CD4-positive, alpha-beta T cell treated with Interleukin-15 for 4 hours (primary cell): Measurements from ENCODE around the gene THBS3.
"Not testable (repeated sequence)": the region's sequence is repeated elsewhere in the genome, so short reads cannot be mapped to it uniquely, and the experiment has no call there.

Source experiments
- DNase-seq: peaks from one replicate; pipeline ENCODE4 v3.0.0-alpha.2; 2020; ENCODE audit warnings: low spot score

THBS3 gene

DNA sequence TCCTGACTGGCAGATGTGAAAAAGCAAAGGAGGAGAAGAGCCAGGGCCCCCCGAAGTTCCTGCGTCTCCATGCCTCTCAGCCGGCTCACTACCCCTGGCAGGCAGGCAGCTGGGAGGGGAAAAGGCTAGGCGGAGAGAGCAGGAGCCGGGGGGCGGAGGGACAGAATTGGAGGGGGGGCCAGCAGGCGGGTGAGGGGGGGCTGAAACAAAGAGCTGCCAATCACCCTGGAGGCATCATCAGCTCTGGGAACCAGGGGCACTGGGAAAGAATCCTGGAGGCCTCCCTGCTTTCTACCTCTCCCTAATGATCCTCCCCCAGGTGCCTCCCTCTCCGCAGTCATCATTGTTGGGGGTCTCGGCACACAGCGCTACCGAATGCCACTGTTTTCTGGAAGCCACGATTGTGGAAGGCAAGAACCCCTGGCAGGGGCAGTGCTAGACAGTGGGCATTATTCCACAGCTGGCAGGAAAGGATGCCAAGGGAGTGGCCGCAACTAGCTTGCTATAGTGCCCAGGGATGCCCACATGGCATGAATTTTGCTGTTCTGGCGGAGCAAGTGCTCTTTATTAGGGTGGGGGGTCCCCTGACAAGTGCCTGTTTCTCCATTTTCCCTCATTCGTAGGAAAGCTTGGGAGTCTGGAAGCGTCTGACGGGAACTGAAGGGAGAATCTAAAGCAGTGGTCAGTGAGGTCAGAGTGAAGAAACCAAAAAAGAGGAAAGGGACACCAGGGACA, at the start of gene THBS3:
THBS3 (minus strand) TSS at position 92 of the 735 bp plus-strand sequence; CDS start at position 71, 21 bp downstream.
- DNase-seq, result peak; percentile 19

DNA sequence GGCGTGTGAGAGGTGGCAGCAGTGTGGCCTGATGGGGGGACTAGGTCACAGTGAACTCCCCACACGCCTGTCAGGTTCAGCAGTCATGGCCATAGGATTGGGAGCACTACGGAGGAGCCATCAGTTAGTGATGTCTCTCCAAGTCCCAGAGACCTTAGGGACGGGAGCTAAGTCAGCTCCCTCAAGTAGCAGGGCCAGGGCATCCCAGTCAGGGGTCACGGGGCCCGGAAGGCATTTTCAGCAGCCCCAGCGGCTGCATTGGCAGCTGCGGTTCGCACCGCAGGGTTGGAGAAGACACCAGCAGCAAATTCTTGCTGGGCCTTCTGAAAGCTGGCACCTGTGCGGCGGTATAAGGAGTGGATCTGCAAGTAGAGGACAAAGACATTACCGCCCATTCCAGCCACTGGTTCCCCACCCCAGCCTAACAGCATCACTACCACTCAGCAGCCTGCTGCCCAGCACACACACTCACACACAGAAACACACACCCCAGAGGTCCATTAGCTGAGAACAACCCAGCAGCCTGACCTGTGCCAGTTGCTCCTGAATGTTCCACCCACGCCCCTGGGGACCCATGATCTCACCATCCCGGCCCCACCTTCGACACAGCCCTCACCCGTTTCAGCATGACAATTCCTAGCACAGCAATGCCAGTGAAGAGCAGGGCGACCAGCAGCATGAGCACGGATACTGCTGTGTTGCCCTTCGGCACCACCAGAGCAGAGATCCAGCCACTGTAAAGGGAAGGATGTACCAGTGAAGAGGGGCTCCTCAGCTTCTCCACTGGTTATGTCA, 48.6 kb upstream of the THBS3 start:
- no peak for DNase-seq

DNA sequence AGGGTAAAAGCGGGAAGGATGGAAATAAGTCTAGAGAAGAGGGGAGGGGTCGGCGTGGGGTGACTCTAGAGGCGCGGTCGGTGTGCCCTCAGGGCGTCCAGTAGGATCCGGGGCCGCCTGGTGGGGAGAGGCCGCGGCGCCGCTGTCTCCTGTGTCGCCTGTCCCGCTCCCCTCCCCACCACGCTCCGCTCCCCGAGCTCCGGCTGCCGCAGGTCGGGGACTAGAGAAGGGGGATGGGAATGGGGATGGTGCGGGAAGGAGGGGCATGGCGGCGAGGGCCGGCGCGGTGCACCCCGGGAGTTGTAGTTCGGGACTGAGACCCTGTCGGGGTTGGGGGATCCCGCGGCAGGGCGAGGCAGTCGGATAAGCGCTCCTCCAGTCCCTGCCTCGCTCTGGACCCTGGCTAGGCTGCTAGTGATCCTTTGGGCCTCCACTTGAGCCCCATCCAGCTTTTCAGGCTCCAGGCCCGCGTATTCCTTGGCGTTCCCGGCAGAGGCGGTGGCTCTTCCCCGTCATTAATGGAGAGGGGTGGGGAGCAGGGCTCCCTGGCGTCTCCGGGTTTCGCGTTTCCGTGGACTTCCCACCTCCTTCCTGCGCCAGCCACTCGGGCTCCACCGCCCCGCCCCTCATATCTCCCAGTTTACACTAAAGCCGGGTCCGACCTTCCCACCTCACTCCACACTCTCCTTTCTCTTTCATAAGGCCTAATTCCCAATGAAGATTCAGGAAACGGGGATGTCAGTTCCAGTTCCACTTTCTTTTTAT, 47.7 kb upstream of the THBS3 start, which contains the start of gene ENTREP3:
ENTREP3 (minus strand) TSS at position 241 of the 765 bp plus-strand sequence. CDS start 606 bp downstream, outside the sequence.
- peak; percentile 75 for DNase-seq

DNA sequence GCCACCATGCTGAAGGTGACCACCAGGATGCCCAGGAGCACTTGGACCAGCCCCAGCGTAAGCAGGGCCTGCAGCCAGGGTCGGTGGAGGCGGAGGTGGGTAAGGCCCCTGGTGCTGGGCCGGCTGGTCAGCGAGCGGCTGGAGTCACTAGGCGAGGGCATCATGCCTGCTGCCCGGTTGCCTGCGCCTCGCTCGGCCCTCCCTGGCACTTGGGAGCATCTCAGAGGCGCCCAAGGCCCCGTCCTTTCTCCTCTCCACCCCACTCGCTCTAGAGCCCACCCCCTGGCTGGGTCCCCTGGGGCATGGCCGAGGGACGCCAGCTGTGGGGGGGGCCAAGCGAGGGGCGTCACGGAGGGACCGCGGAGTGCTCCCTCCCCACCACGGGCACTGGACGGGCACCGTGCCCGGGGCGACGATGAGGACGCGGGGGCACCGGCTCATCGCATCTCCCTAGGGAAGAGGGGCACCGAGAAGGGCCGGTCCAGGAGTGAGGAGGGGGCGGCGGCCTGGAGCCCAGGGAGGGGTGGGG, 47.1 kb upstream of the THBS3 start:
- no peak for DNase-seq

DNA sequence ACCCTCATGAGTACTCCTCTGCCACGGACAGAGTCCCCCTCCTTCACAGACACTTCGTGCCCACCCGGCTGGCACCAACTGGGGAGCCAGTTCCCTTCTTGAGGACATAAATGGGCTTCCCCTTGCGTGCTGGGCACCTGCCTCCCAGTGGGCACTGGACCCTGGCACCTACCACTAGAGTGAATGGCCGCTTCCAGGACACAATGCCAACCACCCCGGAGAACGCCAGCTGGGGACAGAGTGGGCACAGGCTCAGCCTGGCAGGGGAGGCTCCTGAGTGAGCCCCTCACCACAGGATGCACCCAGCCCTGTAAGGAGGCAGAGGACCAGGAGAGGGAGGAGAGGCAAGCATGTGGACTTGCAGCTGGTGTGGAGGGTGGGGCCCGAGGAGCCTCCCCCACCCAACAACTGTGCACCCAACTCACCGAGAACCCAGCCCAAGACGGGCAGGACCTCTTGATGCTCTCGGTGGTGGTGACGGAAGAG, 46.6 kb upstream of the THBS3 start:
- DNase-seq, result no peak

DNA sequence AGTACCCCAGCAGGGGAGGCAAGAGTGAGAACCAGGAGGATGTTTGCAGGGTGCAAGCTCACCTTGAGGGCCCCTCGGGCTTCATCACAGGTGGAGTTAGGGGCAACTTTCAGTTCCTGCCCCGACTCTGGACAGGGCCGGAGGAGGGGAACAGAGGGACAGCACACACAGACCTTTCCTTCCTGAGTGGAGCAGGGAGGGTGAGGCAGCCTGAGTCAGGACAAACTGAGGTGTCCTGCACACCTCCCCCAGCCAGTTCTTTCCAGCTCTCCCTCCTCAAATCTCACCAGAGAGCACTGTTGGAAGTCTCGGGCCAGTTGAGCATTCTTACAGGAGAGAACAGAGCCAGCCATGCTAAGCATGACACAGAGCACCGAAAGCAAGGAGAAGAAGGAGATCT, 46.1 kb upstream of the THBS3 start:
- DNase-seq, result no peak

DNA sequence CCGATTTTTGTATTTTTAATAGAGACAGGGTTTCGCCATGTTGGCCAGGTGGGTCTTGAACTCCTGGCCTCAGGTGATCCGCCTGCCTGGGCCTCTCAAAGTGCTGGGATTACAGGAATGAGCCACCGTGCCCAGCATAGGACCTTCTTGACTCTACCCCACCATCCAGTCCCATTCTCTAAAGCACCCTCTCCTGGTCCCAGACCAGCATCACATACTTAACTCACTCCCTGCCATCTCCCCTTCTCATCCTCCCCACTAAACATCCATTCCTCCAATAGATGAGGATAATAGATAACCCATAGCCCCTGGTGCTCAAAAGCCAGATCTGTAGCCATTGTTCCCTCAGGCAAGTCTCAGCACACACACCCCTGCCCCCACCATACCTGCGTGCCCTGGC, 45.5 kb upstream of the THBS3 start:
- no peak for DNase-seq

DNA sequence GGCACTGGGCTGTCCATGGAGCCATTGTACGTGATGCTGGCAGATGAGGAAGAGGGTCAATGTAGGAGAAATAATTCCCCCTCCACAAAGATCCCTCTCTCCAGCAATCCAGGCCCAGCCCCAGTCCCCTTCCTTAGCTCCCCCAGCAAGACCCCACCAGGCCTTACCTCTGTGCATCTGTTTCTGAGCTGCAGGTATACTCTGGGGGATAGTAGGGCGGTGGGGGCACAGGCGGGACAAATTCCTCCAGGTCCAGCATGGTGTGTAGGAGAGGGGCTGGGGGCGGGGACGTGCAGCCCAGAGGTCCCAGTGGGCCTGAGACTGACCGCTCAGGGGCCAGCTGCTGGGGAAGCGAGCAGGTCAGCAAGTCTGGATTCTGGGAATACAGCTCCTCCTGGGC, 43.9 kb upstream of the THBS3 start:
- DNase-seq, result no peak

DNA sequence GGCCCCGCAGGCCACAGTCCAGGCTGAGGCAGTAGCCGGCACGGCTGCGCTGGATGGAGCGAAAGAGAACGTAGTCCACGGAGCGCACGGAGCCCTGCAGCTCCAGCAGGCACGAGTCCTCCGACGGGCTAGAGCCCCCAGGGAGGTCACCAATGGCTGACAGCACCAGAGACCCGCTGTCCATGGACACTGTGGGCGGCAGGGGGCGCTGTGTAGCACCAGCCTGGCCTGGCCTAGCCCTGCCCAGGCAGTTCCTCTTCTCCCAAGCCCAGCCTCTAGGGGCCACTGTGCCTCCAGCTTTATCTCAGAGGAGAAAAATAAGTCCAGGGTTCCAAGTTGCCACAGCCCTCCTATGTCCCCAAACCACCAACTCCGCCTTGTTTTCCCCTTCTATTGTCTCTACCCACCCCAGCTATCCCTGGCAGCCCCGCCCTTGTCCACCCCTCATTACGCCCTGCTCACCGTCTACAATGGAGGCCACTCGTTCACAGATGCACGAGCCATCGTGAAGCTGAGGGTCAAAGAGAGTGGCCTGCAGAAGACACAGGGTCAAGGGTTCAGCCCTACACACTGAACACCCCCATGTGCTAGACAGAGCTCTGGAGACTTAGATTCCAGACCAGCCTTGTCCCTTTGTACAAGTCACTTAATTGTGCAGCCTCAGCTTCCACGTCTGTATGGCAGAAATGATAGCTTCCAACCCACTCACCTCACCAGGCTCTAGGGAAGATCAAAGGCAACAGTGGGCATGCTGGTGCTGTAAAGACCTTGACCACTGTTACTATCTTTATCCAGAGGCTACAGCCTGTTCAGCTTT, 43.1 kb upstream of the THBS3 start:
- peak; percentile 95 for DNase-seq

DNA sequence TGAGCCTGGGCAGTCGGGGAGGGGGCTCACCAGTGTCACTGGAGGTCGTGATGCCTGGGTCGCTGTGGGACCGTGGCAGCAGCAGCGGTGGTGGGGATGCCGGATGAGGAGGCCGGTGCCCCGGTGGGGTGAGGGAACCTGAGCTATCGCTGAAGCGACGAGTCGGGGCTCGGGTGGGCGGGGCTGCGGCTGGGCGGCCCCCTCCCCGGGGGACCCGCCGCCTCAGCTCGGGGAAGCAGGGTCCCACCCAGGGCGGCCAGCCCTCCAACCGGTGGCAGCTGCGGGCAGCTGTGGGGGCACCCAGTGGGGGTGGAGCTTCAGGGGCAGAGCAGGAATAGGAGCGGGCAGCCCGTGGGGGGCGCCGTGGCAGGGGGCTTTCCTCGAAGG, 42.5 kb upstream of the THBS3 start:
- DNase-seq, result no peak

DNA sequence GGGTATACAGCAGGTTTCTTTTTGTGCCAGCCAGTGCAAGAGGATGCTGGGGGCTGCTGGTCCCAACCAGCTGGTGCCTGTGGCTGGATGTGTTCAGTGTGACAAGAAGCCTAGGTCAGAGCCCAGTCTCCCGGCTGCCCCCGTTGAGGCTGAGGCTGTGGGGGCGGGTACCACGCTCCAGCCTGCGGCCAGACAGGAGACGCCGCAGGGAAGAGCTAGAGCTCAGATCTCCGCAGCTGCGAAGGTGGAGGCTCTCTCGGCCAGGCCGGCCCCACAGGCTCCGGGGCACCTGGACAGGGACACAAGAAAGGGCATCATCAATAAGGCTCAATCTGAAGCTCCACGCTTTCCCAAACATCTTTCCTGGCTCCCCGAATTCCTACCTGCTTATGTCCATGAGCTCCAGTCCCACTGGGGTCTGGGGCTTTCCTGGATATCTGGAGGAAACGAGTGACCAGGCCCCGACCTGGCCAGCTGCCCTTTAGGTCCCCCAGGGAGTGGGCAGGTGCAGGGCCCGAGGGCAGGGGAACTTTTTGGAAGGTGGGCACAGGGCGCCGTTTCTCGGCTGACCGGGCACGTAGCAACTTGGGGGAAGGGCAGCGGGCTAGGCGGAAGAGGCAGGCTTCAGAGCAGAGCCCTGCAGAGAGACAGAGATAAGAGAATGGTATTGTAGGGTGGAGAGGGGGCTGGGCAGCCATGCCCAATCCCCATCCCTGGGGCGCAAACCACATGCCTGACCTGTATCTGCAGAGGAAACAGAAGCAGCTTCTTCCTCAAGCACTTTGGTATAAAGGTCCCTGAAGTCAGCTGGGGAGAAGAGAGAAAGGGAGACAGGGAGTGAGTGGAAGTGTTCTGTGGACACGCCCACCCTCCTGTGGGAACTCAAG, 40.2 kb upstream of the THBS3 start:
- DNase-seq, result no peak

DNA sequence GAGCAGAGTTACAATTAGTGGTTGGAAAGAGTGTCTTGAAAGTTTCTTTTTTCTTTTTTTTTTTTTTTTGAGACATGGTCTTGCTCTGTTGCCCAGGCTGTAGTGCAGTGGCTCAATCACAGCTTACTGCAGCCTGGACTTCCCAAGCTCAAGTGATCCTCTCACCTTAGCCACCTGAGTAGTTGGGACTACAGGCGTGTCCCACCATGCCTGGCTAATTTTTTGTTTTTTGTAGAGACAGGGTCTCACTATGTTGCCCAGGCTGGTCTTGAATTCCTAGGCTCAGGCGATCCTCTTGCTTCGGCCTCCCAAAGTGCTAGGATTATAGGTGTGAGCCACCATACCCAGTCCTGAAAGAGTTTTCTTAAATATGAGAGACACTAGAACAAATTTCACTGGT, 39.1 kb upstream of the THBS3 start:
- not testable (repeated sequence) for DNase-seq

DNA sequence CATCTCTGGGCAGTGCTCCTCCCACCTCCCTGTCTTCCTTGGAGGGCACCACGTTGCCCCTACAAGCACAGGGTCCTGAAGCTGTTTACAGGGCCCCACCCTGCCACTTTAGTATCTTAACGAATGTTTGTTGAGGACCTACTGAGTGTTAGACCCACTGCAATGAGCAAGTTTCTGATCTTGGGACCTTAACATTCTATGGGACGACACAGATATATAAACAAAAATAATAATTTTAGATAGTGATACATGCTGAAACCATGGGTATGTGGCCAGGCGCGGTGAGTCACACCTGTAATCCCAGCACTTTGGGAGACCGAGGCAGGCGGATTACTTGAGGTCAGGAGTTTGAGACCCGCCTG, 37.4 kb upstream of the THBS3 start:
- no peak for DNase-seq

DNA sequence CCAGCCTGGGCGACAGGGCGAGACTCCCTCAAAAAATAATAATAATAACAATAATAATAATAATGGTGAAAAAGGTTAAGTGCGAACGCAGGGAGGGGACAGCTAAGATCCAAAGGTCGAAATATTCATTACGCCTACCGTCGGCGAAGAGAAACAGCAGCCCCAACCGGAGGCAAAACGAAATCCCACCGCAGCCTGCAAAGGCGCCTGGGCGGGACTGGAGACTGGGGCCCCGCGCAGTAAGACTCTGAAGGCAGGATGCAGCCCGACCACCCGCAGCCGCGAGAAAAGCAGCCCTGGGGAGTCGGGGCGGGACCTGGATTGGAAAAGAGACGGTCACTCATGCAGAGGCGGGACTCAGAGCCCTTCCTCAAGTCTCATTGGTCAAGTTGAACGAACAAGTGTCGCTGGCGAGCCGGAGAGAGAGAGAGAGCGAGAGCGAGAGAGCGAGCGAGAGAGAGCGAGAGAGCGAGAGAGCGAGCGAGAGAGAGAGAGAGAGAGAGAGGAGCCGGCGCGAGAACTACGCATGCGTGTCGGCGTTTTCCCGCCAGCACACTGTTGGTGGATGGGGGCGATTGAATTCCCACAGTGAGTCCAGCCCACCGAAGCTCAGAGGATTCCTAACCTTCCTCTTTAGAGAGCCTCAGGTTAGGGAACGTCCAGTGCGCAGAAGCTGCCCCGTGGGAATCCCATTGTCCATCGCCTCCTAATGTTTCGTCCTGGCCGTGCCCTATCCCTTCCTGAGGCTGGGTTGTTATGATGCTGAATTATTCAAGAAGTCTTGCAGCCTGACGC, 36.9 kb upstream of the THBS3 start:
- DNase-seq, result peak; percentile 97

DNA sequence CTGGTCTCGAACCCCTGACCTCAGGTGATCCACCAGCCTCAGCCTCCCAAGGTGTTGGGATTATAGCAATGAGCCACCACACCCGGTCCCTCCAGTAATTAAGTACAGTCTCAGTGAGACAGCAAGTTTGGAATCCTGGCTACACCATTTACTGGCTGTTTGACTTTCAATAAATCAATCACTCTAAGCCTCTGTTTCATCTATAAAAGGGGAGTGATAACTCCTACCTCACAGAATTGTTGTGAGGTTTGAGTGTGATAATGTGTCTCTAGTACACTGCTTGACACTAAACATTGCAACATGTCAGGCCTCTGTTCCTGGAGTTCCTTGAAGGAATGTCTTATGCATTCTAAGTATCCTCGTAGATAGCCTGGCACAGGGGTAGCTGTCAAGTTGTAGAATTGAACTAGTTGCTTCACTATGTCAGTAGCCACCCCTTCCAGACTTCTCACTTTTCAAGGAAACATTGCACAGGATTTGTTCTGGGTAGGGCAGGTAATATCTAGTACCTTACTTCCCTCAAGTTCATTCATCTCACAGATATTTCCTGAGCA, 35.2 kb upstream of the THBS3 start:
- no peak for DNase-seq

DNA sequence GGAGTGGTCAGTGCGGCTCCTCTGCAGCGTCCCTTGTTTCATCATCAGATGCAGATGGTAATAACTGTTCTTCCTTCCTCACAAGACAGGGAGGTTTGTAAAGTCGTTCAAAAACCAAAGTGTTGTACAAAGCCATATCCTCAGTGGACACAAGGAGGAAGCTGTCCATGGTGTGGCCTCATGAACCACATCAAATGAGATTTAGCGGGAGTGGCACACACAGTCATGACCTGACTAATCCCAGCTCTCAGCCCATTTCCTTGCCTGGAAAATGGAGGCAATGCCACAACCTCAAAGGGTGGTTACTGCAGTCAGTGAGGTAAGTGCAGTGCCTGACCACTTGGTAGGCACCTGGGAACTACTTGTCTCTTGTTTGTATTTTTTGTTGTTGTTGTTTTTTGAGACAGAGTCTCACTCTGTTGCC, 34.2 kb upstream of the THBS3 start:
- no peak for DNase-seq

DNA sequence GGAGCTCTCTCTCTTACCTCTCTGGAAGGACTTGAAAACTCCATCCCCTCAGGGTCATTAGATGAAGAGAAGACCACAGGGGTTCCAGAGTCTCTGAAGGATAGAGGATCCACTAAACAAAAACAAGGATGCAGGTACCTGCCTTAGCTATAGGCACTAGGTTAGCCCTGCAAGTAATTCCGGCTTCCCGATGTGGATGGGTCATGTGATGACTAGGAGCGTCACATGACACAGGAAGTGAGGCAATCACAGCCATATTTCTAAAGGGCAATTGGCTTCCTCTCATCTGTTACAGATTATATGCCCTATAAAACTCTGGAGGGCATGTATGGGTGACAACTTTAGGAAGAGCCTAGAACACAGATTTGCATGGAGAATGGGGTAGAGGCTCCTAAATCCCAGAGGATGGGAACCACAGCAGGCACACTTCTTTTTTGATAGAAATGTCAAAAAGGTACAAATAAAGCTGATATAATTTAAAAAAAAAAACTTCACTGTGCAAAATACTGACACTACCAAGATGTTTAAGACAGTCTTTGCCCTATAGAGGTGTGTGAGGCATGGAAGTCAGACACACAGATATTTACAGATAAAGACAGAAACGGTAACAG, 33.5 kb upstream of the THBS3 start:
- peak; percentile 79 for DNase-seq

DNA sequence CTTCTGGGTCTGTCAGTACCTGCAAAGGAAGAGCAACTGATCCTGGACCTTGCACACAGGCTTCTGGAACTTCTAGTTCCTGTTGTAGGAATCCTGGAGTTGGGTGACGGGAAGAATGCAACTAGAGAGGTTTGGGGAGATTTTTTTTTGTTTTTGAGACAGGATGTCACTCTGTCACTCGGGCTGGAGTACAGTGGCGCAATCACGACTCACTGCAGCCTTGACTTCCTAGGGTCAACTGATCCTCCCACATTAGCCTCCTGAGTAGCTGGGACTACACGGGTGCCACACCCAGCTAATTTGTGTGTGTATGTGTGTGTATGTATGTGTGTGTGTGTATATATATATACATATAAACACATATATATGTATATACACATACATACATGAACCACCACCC, 28.8 kb upstream of the THBS3 start:
- DNase-seq, result no peak

DNA sequence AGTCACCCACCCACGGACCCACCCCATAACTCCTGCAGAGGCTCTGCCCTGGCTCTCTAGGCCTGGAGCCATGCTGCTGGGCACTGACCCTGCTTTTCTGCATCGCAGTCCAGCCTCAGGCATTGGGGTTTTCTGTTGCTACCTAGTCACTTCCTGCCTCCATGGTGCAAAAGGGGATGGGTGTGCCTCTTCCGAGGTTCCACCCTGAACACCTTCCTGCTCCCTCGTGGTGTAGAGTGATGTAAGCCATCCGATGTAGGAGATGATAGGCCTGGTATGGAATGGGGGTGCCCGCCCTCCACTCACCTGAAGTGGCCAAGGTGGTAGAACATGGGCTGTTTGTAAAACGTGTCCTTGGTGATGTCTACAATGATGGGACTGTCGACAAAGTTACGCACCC, 27.7 kb upstream of the THBS3 start:
- not testable (repeated sequence) for DNase-seq
